Measurements from ENCODE around the gene RFX1. TPM values are rescaled to one million over a fixed set of nuclear protein-coding genes. Genes with fewer than 3 reads are reported as not detected.
"Not testable (repeated sequence)": the region's sequence is repeated elsewhere in the genome, so short reads cannot be mapped to it uniquely, and the experiment has no call there.

RFX1 gene
- total RNA-seq, 1 donor from 2014 or later: 17.0 TPM

DNA sequence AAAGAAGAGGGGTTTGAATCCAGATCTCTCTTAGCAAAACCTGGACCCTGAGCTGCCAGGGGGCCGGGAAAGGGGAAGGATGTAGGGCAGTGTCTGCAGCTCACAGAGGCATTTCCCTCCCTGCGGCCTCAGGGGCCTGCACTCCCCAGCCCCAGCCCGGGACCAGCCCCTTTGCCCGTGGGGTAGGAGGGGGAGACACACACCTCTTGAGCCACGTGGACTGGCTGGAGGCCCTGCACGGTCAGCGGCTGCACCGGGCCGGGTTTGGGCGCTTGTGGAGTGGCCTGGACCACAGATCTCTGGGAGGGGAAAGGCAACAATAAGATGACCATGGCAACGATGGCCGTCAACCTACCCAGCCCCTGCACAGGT lies 26.9 kb downstream of the RFX1 start:
- intact Hi-C loops (cut with micrococcal nuclease): no loop called here
- no peaks in the 10 kb centered on the region for H3K9me3 Mint-ChIP-seq
- DNase-seq (ENCODE audit: low spot score): no peak
- peaks cover 9% of the 10 kb centered on the region for H3K4me1 Mint-ChIP-seq (ENCODE audit: low read depth)
- no peak overlapping the region for H3K4me3 Mint-ChIP-seq
- peaks cover 7% of the 10 kb centered on the region for H3K36me3 Mint-ChIP-seq (ENCODE audit: low read depth)
- H3K27me3 Mint-ChIP-seq (ENCODE audit: insufficient read depth): no peaks in the 10 kb centered on the region
- H3K27ac Mint-ChIP-seq: no peak overlapping the region

DNA sequence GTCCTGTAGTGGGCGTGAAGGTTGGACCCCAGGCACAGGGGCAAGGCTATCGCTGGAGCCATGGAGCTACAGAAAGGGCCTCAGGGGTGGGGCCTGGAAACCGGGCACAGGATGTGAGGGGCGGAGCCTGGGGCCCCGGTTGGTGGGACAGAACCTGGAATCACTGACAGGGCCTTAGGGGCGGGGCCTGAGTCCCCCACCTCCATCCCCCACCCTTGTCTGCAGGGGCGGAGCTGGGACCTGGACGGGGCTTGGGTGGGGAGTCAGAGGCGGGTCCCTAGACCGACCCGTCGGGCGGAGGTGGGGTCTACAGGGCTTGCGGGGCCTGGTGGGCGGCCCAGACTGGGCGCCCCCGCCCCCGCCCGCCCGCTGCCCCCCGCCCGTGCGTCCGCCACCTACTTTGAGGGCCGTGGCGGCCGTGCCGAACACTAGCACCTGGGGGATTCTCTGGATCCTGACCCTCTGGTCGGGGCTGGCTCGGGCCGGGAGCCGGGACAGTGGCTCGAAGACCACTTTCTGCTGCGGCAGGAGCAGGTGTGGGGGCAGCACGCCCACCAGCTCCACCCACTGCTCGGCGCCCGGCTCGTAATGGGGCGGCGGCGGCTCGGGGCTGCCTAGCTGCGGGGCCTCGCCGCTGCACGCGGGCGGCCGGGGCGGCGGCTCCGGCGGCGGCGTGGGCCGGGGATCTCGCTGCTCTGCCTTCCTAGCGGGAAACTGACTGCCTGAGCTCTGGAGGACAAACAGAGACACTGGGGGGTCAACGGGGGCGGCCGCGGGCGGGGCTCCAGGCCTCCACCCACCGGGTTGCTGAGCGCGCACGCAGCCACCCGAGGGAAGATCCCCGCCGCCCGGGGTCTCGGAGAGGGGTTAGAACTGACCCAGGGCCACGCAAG lies 27.5 kb downstream of the RFX1 start:
- Mint-ChIP-seq H3K27ac (no peak overlapping the region), H3K9me3 (no peaks in the 10 kb centered on the region), H3K36me3 (ENCODE audit: low read depth) (peaks cover 8% of the 10 kb centered on the region), H3K4me3 (no peak overlapping the region), H3K27me3 (ENCODE audit: insufficient read depth) (no peaks in the 10 kb centered on the region), H3K4me1 (ENCODE audit: low read depth) (peaks cover 9% of the 10 kb centered on the region)
- intact Hi-C loops (cut with micrococcal nuclease): no loop called here
- no peak for DNase-seq (ENCODE audit: low spot score)

DNA sequence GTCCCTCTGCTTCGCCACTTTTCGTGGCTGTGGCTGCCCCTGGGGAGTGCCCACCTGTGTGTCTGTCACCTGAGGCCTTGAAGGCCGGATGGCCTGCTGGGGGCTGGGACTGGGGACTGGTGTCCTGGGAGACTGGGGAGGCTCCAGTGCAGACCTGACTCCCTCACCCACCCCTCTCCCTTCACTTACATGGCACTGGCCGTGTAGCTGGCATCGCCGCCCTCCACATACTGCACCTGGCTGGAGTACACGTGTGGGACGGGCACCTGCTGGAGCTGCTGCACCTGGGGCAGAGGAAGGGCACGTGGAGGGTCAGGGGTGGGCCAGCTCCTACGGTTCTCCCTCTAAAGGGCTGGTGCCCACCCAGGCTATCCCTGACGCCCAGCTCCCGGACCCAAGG lies 28.3 kb downstream of the RFX1 start:
- Mint-ChIP-seq H3K4me1 (ENCODE audit: low read depth) (peaks cover 9% of the 10 kb centered on the region), H3K27ac (no peak overlapping the region), H3K36me3 (ENCODE audit: low read depth) (peaks cover 7% of the 10 kb centered on the region), H3K9me3 (no peaks in the 10 kb centered on the region), H3K27me3 (ENCODE audit: insufficient read depth) (no peaks in the 10 kb centered on the region), H3K4me3 (no peak overlapping the region)
- intact Hi-C loops (cut with micrococcal nuclease): no loop called here
- no peak for DNase-seq (ENCODE audit: low spot score)

DNA sequence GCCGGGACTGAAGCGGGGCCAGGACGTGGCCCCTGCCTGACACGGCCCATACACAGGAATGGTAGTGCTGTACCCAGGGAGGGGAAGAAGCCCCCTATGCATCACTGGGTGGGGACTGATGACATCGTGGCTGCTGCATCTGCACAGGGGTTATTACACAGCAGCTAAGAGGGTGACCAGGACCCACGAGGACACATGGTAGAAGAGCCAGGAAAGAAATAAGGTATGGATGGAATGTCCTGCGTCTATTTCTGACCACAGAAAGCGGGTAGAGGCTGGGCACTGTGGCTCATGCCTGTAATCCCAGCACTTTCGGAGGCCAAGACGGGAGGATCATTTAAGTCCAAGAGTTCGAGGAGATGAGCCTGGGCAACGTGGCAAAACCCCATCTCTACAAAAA lies 29.7 kb downstream of the RFX1 start:
- H3K27ac Mint-ChIP-seq: no peak overlapping the region
- no peak for DNase-seq (ENCODE audit: low spot score)
- intact Hi-C loops (cut with micrococcal nuclease): no loop called here

DNA sequence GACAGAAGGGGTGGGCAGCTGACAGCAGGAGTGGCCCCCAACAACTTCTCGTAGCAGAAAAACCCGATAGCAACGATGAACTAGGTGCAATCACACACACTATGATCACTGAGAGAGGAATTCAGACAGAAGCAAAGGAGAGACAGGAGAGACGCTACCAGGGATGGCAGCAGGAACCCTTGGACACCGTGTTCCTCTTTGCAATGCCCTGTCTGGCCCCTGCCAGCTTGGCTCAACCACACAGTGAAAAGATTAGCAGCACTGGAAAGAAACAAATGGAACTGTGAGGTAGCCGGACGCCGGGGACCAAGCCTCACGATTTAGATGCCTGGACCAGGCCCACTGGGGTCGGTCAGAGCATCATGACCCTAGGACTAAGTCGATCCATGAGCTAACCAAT lies 30.2 kb downstream of the RFX1 start:
- Mint-ChIP-seq H3K27me3 (ENCODE audit: insufficient read depth) (no peaks in the 10 kb centered on the region), H3K9me3 (no peaks in the 10 kb centered on the region), H3K4me3 (no peak overlapping the region), H3K4me1 (ENCODE audit: low read depth) (no peaks in the 10 kb centered on the region), H3K27ac (no peak overlapping the region), H3K36me3 (ENCODE audit: low read depth) (peaks cover 5% of the 10 kb centered on the region)
- DNase-seq (ENCODE audit: low spot score): no peak
- intact Hi-C loops (cut with micrococcal nuclease): no loop called here

More for the DNA sequence above, 29.7 kb downstream of the RFX1 start:
- no peaks in the 10 kb centered on the region for H3K27me3 Mint-ChIP-seq (ENCODE audit: insufficient read depth)
- no peaks in the 10 kb centered on the region for H3K4me1 Mint-ChIP-seq (ENCODE audit: low read depth)
- no peak overlapping the region for H3K4me3 Mint-ChIP-seq
- peaks cover 5% of the 10 kb centered on the region for H3K36me3 Mint-ChIP-seq (ENCODE audit: low read depth)
- H3K9me3 Mint-ChIP-seq: no peaks in the 10 kb centered on the region

DNA sequence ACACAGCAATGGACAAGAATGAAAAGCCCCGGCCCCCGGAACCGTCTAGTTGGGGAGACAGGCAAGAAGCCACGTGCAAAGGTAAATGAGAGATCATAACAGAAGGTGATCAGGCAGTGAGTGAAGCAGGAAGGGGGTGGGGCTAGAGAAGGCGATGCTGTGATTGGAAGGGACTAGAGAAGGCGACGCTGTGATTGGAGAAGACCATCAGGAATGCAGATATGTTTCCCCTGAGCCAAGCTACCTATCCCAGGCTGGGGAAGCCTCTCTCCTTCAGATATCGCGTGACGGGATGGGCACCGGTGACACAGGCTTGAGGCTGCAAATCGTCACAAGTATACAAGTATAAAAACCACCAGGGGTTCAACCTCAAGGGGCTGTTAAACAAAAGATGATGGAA lies 32.0 kb downstream of the RFX1 start:
- no peak for DNase-seq (ENCODE audit: low spot score)
- H3K4me1 Mint-ChIP-seq (ENCODE audit: low read depth): no peaks in the 10 kb centered on the region
- peaks cover 6% of the 10 kb centered on the region for H3K36me3 Mint-ChIP-seq (ENCODE audit: low read depth)
- H3K27ac Mint-ChIP-seq: no peak overlapping the region
- H3K27me3 Mint-ChIP-seq (ENCODE audit: insufficient read depth): no peaks in the 10 kb centered on the region
- intact Hi-C loops (cut with micrococcal nuclease): no loop called here
- no peaks in the 10 kb centered on the region for H3K9me3 Mint-ChIP-seq
- H3K4me3 Mint-ChIP-seq: no peak overlapping the region

DNA sequence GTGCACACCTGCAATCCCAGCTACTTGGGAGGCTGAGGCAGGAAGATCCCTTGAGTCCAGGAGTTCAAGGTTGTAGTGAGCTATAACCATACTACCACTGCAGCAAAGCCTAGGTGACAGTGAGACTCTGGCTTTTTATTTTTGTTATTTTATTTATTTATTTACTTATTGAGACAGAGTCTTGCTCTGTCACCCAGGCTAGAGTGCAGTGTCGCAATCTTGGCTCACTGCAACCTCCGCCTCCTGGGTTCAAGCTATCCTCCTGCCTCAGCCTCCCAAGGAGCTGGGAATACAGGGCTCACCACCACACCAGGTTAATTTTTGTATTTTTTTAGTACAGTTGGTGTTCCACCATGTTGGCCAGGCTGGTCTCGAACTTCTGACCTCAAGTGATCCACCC lies 32.6 kb downstream of the RFX1 start:
- H3K4me1 Mint-ChIP-seq (ENCODE audit: low read depth); H3K4me3 Mint-ChIP-seq; H3K36me3 Mint-ChIP-seq (ENCODE audit: low read depth); H3K9me3 Mint-ChIP-seq; H3K27me3 Mint-ChIP-seq (ENCODE audit: insufficient read depth); intact Hi-C loops (cut with micrococcal nuclease); DNase-seq (ENCODE audit: low spot score); H3K27ac Mint-ChIP-seq: not testable (repeated sequence)

DNA sequence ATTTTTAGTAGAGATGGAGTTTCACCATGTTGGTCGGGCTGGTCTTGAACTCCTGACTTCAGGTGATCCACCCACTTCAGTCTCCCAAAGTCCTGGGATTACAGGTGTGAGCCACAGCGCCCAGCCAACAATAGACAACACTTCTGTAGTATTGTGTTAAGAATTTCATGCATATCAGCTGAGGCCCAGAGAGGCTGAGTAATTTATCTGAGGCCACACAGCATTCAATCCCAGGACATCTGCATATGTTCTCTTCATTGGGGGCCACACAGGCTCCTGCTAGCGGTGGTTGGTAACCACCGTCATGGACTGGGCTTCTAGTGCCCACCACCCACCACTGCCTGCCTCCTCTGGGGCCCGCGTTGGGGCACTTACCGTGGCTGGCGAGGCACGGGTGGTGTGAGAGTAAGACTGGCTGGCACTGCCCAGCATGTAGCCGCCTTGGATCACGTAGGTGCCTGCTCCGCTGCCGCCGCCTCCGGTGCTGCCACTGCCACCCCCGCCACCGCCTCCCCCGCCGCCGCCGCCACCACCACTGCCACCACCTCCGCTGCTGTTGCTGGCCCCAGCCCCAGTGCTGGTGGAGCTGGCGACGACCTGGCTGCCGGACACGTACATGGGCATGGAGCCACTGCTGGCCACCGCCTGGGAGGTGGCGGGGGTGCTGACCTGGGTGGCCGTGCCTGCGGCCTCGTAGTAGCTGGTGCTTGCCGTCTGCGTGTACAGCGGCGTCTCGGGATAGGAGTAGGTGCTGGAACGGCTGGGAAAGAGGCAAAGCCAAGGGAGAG lies 33.6 kb downstream of the RFX1 start:
- H3K4me3 Mint-ChIP-seq: no peak overlapping the region
- no peaks in the 10 kb centered on the region for H3K27me3 Mint-ChIP-seq (ENCODE audit: insufficient read depth)
- H3K4me1 Mint-ChIP-seq (ENCODE audit: low read depth): no peaks in the 10 kb centered on the region
- no peaks in the 10 kb centered on the region for H3K9me3 Mint-ChIP-seq
- no peak overlapping the region for H3K27ac Mint-ChIP-seq
- no peak for DNase-seq (ENCODE audit: low spot score)
- intact Hi-C loops (cut with micrococcal nuclease): no loop called here
- peaks cover 9% of the 10 kb centered on the region for H3K36me3 Mint-ChIP-seq (ENCODE audit: low read depth)

DNA sequence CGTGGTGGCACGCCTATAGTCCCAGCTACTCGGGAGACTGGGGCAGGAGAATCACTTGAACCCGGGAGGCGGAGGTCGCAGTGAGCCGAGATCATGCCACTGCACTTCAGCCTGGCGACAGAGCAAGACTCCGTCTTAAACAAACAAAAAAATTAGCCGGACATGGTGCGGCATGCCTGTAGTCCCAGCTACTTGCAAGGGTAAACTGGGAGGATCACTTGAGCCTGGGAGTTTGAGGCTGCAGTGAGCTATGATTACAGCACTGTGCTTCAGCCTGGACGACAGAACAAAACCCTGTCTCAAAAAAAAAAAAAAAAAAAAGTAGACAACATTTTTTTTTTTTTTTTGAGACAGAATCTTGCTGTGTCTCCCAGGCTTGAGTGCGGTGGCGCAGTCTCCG lies 34.3 kb downstream of the RFX1 start:
- intact Hi-C loops (cut with micrococcal nuclease); H3K4me3 Mint-ChIP-seq; H3K4me1 Mint-ChIP-seq (ENCODE audit: low read depth); H3K27ac Mint-ChIP-seq; H3K27me3 Mint-ChIP-seq (ENCODE audit: insufficient read depth); H3K9me3 Mint-ChIP-seq; DNase-seq (ENCODE audit: low spot score): not testable (repeated sequence)
- H3K36me3 Mint-ChIP-seq (ENCODE audit: low read depth): peaks cover 11% of the 10 kb centered on the region

DNA sequence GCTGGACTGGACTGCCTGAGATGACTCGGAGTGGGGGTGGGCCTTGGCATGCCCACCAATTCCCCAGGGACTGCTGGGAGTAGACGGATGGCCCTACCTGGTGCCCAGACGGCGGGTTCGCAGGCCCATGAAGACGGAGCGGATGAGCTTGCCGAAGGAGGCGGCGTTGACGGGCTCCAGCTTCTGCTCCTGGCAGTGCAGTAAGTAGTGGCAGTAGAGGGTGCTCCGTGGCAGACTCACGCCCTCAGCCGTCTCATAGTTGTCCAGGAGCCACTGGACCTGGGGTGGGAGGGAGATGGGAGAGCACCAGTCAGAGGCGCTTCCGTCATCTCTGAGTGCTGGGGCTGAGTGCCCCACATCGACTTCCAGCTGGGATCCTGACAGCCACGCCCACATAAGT lies 36.2 kb downstream of the RFX1 start:
- peaks cover 10% of the 10 kb centered on the region for H3K36me3 Mint-ChIP-seq (ENCODE audit: low read depth)
- H3K4me1 Mint-ChIP-seq (ENCODE audit: low read depth): no peaks in the 10 kb centered on the region
- H3K27ac Mint-ChIP-seq: no peak overlapping the region
- no peaks in the 10 kb centered on the region for H3K9me3 Mint-ChIP-seq
- intact Hi-C loops (cut with micrococcal nuclease): loop anchor here (5.0 kb wide), 1 partner anchor 77 kb away; no protein-coding TSS in a partner anchor
- H3K27me3 Mint-ChIP-seq (ENCODE audit: insufficient read depth): no peaks in the 10 kb centered on the region
- no peak overlapping the region for H3K4me3 Mint-ChIP-seq
- no peak for DNase-seq (ENCODE audit: low spot score)

DNA sequence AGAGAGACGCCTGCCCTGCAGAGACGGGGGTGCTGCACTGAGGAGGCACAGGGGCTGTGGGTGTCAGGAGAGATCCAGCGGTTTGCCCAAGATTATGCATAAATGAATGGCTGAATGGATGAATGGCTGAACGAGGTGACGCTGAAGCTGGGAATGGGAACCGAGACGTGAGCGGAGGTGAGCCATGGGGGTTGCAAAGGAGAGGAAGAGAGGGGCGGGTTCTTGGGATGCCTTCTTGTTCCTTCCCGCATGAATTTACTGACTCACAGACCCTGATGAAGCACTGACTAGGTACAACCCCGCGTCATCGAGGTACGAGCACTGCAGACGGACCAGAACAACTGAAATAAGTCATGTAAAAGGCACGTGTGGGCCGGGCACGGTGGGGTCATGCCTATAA lies 37.1 kb downstream of the RFX1 start:
- Mint-ChIP-seq H3K4me1 (ENCODE audit: low read depth) (no peaks in the 10 kb centered on the region), H3K27ac (no peak overlapping the region), H3K9me3 (no peaks in the 10 kb centered on the region), H3K36me3 (ENCODE audit: low read depth) (peaks cover 7% of the 10 kb centered on the region), H3K4me3 (no peak overlapping the region), H3K27me3 (ENCODE audit: insufficient read depth) (no peaks in the 10 kb centered on the region)
- DNase-seq (ENCODE audit: low spot score): no peak
- intact Hi-C loops (cut with micrococcal nuclease): loop anchor here (5.0 kb wide), 1 partner anchor 78 kb away; no protein-coding TSS in a partner anchor

DNA sequence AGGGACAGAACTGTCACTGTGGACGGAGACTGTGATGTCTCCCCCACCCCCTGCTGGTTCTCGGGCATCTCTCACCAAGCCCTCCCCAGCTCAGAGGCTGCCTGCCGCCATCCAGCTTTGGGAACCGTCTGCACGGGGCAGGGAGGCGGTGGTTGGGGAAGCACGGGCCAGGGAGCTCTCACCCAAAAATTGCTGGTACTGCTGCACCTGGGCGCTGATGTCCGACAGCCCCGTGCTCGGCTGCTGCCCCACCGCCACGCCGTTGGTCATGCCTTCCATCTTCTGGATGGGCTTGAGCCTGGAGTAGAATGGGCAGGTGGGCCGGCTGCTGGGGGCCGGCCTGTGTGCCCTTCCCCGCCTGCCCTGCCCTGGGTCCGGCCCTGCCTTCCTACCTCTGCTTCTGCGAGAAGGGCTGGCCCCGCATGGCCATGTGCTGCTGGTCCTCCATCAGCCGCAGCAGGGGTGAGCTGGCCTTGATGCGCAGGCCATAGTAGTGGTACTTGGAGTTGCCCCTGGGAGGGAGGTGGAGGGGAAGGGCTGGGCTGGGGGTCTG lies 37.7 kb downstream of the RFX1 start:
- no peak for DNase-seq (ENCODE audit: low spot score)
- Mint-ChIP-seq H3K27ac (no peak overlapping the region), H3K4me3 (no peak overlapping the region), H3K4me1 (ENCODE audit: low read depth) (no peaks in the 10 kb centered on the region), H3K9me3 (no peaks in the 10 kb centered on the region), H3K36me3 (ENCODE audit: low read depth) (peaks cover 7% of the 10 kb centered on the region), H3K27me3 (ENCODE audit: insufficient read depth) (no peaks in the 10 kb centered on the region)
- intact Hi-C loops (cut with micrococcal nuclease): loop anchor here (5.0 kb wide), 1 partner anchor 79 kb away; no protein-coding TSS in a partner anchor

DNA sequence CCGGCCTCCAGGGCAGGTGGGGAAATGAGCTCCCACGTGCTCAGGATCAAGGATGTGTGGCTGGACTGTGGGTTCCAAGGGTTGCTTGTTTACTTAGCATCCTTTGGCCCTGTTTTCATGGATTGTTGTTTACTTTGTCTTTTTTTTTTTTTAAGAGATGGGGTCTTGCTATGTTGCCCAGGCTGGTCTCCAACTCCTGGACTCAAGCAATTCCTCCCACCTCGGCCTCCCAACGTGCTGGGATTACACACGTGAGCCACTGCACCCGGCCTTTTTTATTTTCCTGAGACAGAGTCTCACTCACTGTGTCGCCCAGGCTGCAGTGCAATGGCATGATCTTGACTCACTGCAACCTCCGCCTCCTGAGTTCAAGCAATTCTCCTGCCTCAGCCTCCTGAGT lies 38.9 kb downstream of the RFX1 start:
- H3K4me1 Mint-ChIP-seq (ENCODE audit: low read depth); DNase-seq (ENCODE audit: low spot score); H3K9me3 Mint-ChIP-seq; H3K27me3 Mint-ChIP-seq (ENCODE audit: insufficient read depth); H3K36me3 Mint-ChIP-seq (ENCODE audit: low read depth); H3K4me3 Mint-ChIP-seq; H3K27ac Mint-ChIP-seq: not testable (repeated sequence)
- intact Hi-C loops (cut with micrococcal nuclease): loop anchor here (5.0 kb wide), 1 partner anchor 80 kb away; no protein-coding TSS in a partner anchor
